Measurements from ENCODE around the gene MYOM1.

The MYOM1 gene

GRCh38 chr18:3250237-3251107, 30.7 kb upstream of the MYOM1 start:
- DNase-seq (ENCODE audit: extremely low read depth in 1 of 2, low read depth in 1 of 2): no peak

DNA sequence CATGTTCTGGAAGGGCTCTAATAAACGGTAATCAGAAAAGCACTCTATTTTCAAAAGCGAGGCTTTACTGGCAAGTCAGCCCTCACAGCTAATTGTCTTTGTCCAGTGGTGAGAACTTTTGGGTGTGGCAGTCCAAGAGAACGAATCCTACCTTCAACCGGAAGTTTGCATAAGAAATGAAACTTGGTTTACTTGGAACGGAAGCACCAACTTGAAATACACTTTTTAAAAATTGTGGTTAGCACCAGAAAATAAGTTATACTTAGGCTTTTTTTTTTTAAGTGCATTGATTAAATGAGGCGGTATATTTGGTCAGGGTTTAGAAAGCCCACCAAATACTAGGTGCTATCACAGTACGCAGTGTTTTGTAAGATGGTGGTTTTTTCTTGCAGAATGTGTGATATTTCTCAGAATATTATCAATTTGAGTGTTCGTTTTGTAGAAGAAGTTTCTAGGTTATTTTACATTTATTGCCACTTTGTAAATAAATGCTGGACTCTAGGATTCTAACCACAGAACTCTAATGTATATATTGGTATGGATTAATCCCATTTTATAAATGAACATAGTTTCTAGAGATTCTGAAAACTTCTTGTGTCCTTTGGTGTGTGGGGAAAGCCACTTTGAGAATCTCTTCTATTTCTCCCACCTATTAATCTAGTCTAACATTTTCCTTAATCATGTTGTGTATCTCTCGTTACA, 29.0 kb upstream of the MYOM1 start:
- DNase-seq (ENCODE audit: extremely low read depth in 1 of 2, low read depth in 1 of 2): no peak

GRCh38 chr18:3248062-3248657, 28.4 kb upstream of the MYOM1 start:
- no peak for DNase-seq (ENCODE audit: extremely low read depth in 1 of 2, low read depth in 1 of 2)

DNA sequence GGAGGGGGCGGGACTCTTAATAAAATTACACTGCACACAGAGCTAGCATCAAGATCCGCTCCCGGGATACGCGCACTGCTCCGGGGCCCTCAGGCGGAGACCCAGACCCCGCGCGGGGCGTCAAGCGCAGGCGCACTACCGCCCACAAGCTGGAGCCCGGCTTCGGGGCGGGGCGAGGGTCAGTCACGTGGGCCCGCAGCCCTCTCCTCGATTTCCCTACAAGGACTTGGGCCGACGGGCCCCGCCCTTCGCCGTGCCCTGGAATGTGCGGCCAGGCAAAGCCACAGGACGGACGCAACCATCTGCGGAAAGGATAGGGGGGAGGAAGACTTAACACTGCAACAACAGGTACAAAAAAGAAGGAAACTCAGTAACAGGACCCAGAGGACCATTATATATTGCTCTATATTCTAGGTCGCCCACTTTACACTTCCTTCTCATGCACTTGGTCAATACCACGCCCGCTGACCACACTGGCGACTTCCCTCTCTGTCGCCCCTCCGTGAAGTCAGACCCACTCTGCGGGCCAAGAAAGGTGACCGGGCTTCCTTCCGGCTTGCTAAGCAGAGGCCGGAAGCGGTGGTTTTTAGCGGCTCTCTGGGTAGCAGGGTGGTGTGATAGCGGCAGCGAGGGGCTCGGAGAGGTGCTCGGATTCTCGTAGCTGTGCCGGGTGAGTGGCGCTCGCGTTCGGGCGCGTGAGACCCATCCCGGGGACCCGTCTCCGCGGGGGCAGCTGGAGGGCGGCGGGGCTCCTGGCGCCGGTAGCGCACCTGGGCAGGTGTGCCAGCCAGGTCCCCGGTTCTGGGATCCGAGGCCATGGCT, 27.7 kb upstream of the MYOM1 start, which contains the start of gene MYL12A:
MYL12A (plus strand) TSS at position 562 of the 822 bp plus-strand sequence. CDS start 5,447 bp downstream, outside the sequence.
- peak; percentile 94 to 96 for DNase-seq (ENCODE audit: extremely low read depth in 1 of 2, low read depth in 1 of 2)

- DNase-seq (ENCODE audit: extremely low read depth in 1 of 2, low read depth in 1 of 2): no peak
Measured at GRCh38 chr18:3246635-3247239, 27.0 kb upstream of the MYOM1 start.

DNA sequence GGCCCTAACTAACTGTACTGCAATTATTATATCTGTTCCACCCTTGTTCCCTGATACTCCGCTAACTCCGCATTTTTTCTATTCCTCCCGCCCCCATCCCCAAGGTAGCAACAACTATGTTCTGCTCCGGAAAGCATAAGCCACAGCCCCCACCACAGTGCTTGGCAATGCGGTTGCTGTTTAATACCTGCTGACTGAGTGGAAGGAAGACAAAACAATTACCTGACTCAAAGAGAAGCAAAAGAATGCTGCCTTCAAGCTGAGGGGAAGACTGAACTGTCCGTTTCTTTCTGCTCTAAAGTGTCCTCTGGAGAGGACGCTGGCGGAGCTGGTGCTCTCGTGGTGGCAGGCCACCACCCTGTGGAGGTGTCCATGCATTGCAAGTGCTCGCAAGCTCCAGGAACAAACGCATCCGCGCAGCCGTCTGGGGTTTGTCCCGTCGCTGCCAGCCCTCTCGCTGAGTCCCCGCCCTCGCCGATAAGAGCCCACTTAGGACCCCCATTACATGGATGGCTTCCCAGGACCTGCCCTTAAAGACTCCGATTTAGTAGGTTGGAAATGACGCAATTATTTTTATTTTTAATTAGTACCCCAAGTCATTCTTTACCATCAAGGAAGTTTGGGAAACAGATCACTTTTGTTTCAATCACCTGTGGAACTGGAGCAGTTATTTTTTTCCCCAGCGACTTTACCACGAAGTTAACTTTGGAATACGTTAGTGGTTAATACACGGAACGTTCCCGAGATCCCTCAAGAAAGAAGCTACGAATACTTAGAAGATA, 26.3 kb upstream of the MYOM1 start:
- DNase-seq (ENCODE audit: extremely low read depth in 1 of 2, low read depth in 1 of 2): peak; percentile 62 to 81

DNA sequence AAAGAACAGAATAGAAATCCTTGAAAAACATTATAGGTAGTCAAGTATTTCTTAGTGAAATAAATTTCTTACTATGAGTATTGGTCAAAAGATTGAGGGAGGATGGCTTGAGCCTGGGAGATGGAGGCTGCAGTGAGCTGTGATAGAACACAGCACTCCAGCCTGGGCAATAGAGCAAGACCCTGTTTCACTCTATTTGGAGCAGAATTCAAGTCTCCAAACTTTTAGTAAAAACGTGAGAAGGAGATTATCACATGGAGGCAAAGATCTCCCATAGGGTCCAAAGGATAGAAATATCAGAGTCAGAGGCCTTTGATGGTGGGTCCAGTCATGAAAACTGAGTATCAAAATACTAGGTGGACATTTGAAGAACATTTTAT, 25.4 kb upstream of the MYOM1 start:
- DNase-seq (ENCODE audit: extremely low read depth in 1 of 2, low read depth in 1 of 2): no peak

DNA sequence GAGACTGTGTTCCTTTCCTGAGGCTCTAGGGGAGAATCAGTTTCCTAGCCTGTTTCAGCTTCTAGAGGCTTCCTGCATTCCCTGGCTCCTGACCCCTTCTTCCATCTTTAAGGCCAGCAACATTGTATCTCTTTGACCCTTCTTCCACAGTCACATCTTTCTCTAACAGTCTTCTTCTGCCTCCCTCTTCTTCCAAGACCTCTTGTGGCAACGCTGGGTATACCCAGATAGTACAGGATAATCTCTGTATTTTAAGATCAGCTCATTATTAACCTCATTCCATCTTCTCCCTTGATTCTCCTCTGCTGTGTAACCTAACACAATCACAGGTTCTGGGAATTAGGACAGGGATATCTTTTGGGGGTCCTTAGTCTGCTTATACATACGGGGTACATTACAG, 19.0 kb upstream of the MYOM1 start:
- no peak for DNase-seq (ENCODE audit: extremely low read depth in 1 of 2, low read depth in 1 of 2)

- no peak for DNase-seq (ENCODE audit: extremely low read depth in 1 of 2, low read depth in 1 of 2)
Measured at GRCh38 chr18:3236470-3236869, 16.7 kb upstream of the MYOM1 start.

GRCh38 chr18:3235846-3236245, 16.1 kb upstream of the MYOM1 start:
- no peak for DNase-seq (ENCODE audit: extremely low read depth in 1 of 2, low read depth in 1 of 2)

GRCh38 chr18:3234457-3234856, 14.7 kb upstream of the MYOM1 start:
- DNase-seq (ENCODE audit: extremely low read depth in 1 of 2, low read depth in 1 of 2): no peak

DNA sequence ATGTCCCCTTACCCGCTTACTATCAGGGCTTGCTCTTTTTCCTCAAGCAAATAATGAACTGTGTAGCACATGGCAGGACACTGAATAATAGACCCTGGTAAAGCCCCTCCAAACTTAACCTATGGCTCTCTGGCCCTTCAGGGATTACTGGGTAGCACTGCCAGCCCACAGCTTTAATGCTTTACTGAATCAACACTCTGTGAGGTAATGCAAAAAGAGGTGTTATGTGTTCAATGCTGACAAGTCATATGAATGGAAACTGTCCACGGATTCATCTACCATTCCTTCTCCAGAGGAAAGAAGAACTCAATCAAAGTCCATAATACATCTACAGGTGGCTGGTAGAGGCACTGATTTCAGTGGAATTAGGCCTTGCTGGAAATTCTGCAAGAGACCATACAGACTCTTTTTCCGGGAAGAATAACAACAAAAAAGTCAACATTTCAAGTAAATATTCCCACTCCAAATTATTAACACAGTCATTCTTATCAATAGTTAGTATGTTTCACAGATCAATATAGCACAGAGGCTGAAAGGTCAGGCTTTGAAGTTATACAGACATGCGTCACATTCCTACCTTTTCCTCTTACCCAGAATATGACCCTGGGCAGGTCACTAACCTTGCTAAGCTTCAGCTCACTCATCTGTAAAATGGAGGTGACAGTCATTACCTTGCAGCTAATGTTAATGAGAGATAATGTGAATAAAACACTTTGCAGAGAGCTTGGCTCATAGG, 13.8 kb upstream of the MYOM1 start:
- DNase-seq (ENCODE audit: extremely low read depth in 1 of 2, low read depth in 1 of 2): no peak

DNA sequence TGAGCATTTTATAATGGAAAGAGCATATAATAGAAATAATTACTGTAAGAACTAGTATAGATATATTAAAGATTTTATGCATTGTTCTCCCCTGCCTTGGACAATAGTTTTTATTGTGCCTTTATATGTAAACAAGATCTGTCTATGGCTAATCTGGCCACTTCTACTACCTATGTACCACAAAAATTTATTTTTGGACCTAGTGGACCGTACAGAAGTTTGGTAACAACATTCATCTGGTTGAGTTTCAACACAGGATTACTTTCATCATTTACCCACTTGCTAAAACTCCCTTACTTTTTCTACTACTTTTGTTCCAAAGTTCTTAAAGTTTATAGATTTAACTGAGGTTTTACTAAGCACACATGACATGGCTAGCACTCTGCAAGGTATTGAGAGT, 13.2 kb upstream of the MYOM1 start:
- DNase-seq (ENCODE audit: extremely low read depth in 1 of 2, low read depth in 1 of 2): no peak

DNA sequence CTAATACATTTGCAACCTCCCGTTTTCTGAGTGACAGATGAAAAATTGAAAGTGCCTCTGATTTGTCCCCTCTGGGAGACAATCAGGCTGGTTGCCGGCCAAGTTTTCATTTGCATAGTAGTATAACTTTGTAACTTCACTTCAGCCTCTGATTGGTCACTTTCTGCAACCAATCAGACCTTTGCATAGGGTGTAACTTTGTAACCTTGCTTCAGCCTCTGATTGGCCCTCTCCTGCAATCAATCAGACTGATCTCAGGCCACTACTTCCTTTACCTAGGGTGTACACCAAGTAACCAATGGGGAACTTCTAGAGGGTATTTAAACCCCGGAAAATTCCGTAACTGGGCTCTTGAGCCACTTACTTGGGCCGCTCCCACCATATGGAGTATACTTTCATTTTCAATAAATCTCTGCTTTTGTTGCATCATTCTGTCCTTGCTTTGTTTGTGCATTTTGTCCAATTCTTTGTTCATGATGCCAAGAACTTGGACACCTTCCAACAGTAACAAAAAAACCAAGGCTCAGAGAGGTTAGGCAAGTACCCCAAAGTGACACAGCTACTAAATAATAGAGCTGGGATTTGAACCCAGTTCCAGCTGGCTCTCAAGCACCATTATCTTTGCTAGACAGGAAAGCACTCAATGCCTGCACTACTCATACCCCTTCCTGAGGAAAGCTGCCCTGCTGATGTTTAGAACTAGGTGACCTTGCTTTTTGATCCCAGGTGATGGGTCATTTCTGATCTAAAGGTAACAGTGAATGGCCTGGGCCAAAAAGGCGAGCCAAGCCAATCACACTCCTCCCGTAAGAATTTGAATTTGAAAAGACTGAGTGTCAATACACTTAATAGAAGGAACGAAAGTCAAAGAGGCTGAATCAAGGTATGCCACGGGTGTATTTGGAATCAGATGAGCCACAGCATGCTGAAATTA, 10.9 kb upstream of the MYOM1 start:
- no peak for DNase-seq (ENCODE audit: extremely low read depth in 1 of 2, low read depth in 1 of 2)

GRCh38 chr18:3226048-3226447, 6.3 kb upstream of the MYOM1 start:
- DNase-seq (ENCODE audit: extremely low read depth in 1 of 2, low read depth in 1 of 2): no peak

DNA sequence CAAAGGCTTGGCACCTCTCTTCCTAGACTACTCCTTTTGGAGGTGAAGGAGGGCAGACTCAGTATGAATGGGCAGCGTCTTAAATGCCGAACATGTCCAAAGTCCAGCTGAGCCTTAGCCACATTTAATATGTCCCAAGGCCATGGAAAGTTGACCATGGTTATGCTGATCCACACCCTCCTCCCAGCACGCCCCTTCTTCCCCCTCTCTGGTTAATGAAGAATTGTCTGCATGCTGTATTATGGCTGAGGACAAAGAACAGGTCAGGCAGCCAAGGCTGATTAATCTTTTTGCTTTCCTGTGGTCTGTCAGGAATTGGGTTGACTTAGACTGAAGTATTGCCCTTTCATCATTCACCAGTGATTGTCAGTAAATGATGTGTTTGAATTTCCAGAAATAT, 5.8 kb upstream of the MYOM1 start:
- no peak for DNase-seq (ENCODE audit: extremely low read depth in 1 of 2, low read depth in 1 of 2)

DNA sequence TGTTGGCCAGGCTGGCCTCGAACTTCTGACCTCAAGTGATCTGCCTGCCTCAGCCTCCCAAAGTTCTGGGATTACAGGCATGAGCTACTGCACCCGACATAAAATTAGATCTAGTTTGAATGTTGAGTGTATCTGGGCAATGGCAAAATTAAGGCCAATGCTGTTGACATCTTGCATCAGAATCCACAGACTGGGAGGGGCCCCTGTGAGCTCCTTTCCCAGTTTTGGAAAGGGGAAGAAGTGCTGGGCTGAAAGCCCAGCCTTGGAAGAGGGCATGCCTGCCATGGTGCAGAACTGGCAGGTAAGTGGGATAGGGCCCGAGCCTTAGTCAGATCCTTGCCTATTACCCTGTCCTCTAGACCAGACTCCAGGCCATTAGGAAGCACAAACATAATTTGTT, 4.5 kb upstream of the MYOM1 start:
- DNase-seq (ENCODE audit: extremely low read depth in 1 of 2, low read depth in 1 of 2): no peak

GRCh38 chr18:3223356-3223755, 3.6 kb upstream of the MYOM1 start:
- DNase-seq (ENCODE audit: extremely low read depth in 1 of 2, low read depth in 1 of 2): no peak
